Measurements from ENCODE around the gene R3HDM4. TPM values are rescaled to one million over a fixed set of nuclear protein-coding genes. Genes with fewer than 3 reads are reported as not detected.

Gene R3HDM4
- polyA plus RNA-seq, 4 donors = 29.5 to 52.7 (median 42.3) TPM

GRCh38 chr19:861756-862580, 51.1 kb downstream of the R3HDM4 start:
- Histone ChIP-seq H3K4me3 (ENCODE audit: low read depth in 1 of 3, low read length in 3 of 3) (peak overlapping the region in 1 of 3 donors; percentile 14), H3K9me3 (ENCODE audit: control insufficient read depth in 2 of 2, insufficient read depth in 1 of 2, low read depth in 1 of 2, low read length in 1 of 2) (peaks cover 0 to 3% of the 10 kb centered on the region in 2 donors), H3K27ac (ENCODE audit: low read depth in 1 of 3, low read length in 2 of 3) (no peak overlapping the region), H3K36me3 (ENCODE audit: control insufficient read depth in 3 of 3, insufficient read depth in 2 of 3, low read depth in 1 of 3, low read length in 3 of 3) (peaks cover 0 to 18% (median 0%) of the 10 kb centered on the region in 3 donors), H3K27me3 (ENCODE audit: control insufficient read depth in 3 of 3, insufficient read depth in 3 of 3, low read length in 3 of 3) (peaks cover 4 to 16% (median 4%) of the 10 kb centered on the region in 3 donors), H3K4me1 (ENCODE audit: control insufficient read depth in 3 of 3, insufficient read depth in 2 of 3, low read depth in 1 of 3, low read length in 2 of 3) (peaks cover 0 to 8% (median 0%) of the 10 kb centered on the region in 3 donors)
- 14 to 21% (median 21%) methylated on average over 45 to 60 of the region's 60 CpGs for WGBS, 3 donors
- FAIRE-seq (no peak), DNase-seq (peak; percentile 67 to 78)

GRCh38 chr19:861141-861755, 51.8 kb downstream of the R3HDM4 start:
- 38 to 58% (median 49%) methylated on average over 23 to 35 of the region's 35 CpGs for WGBS, 3 donors
- Histone ChIP-seq H3K4me3 (ENCODE audit: low read depth in 1 of 3, low read length in 3 of 3) (no peak overlapping the region), H3K27ac (ENCODE audit: low read depth in 1 of 3, low read length in 2 of 3) (no peak overlapping the region), H3K27me3 (ENCODE audit: control insufficient read depth in 3 of 3, insufficient read depth in 3 of 3, low read length in 3 of 3) (peaks cover 4 to 16% (median 4%) of the 10 kb centered on the region in 3 donors), H3K9me3 (ENCODE audit: control insufficient read depth in 2 of 2, insufficient read depth in 1 of 2, low read depth in 1 of 2, low read length in 1 of 2) (peaks cover 0 to 3% of the 10 kb centered on the region in 2 donors), H3K4me1 (ENCODE audit: control insufficient read depth in 3 of 3, insufficient read depth in 2 of 3, low read depth in 1 of 3, low read length in 2 of 3) (peaks cover 0 to 8% (median 0%) of the 10 kb centered on the region in 3 donors), H3K36me3 (ENCODE audit: control insufficient read depth in 3 of 3, insufficient read depth in 2 of 3, low read depth in 1 of 3, low read length in 3 of 3) (peaks cover 0 to 14% (median 0%) of the 10 kb centered on the region in 3 donors)
- DNase-seq (no peak), FAIRE-seq (no peak)

GRCh38 chr19:858868-859843, 53.9 kb downstream of the R3HDM4 start, which contains the start of gene CFD:
Gene CFD (plus strand): TSS chr19:859664. CDS start chr19:859690, 26 bp downstream.
- DNase-seq (no peak), FAIRE-seq (no peak)
- peak within 1 kb of the TSS in 2 of 3 donors; percentile 36 to 41 for H3K4me3 ChIP-seq (ENCODE audit: low read depth in 1 of 3, low read length in 3 of 3)
- H3K36me3 ChIP-seq (ENCODE audit: control insufficient read depth in 3 of 3, insufficient read depth in 2 of 3, low read depth in 1 of 3, low read length in 3 of 3) = peaks cover 0 to 3% (median 0%) of the 10 kb centered on the region in 3 donors
- H3K27ac ChIP-seq (ENCODE audit: low read depth in 1 of 3, low read length in 2 of 3) = peak within 1 kb of the TSS in 1 of 3 donors; percentile 73
- peaks cover 0 to 3% of the 10 kb centered on the region in 2 donors for H3K9me3 ChIP-seq (ENCODE audit: control insufficient read depth in 2 of 2, insufficient read depth in 1 of 2, low read depth in 1 of 2, low read length in 1 of 2)
- peaks cover 0 to 8% (median 0%) of the 10 kb centered on the region in 3 donors for H3K4me1 ChIP-seq (ENCODE audit: control insufficient read depth in 3 of 3, insufficient read depth in 2 of 3, low read depth in 1 of 3, low read length in 2 of 3)
- 26 to 31% (median 29%) methylated on average over 20 to 24 of the region's 24 CpGs for WGBS, 3 donors
- H3K27me3 ChIP-seq (ENCODE audit: control insufficient read depth in 3 of 3, insufficient read depth in 3 of 3, low read length in 3 of 3) = peaks cover 4 to 16% (median 4%) of the 10 kb centered on the region in 3 donors

GRCh38 chr19:858284-858683, 54.7 kb downstream of the R3HDM4 start:
- no peak for DNase-seq
- peaks cover 0 to 8% (median 0%) of the 10 kb centered on the region in 3 donors for H3K4me1 ChIP-seq (ENCODE audit: control insufficient read depth in 3 of 3, insufficient read depth in 2 of 3, low read depth in 1 of 3, low read length in 2 of 3)
- no peak overlapping the region for H3K27ac ChIP-seq (ENCODE audit: low read depth in 1 of 3, low read length in 2 of 3)
- FAIRE-seq = no peak
- 66 to 77% (median 74%) methylated on average over 9 of the region's 9 CpGs for WGBS, 3 donors
- H3K27me3 ChIP-seq (ENCODE audit: control insufficient read depth in 3 of 3, insufficient read depth in 3 of 3, low read length in 3 of 3) = peaks cover 4 to 19% (median 5%) of the 10 kb centered on the region in 3 donors
- no peaks in the 10 kb centered on the region for H3K36me3 ChIP-seq (ENCODE audit: control insufficient read depth in 3 of 3, insufficient read depth in 2 of 3, low read depth in 1 of 3, low read length in 3 of 3)
- H3K9me3 ChIP-seq (ENCODE audit: control insufficient read depth in 2 of 2, insufficient read depth in 1 of 2, low read depth in 1 of 2, low read length in 1 of 2) = peaks cover 0 to 3% of the 10 kb centered on the region in 2 donors
- H3K4me3 ChIP-seq (ENCODE audit: low read depth in 1 of 3, low read length in 3 of 3) = no peak overlapping the region

GRCh38 chr19:855566-856120, 57.4 kb downstream of the R3HDM4 start:
- Histone ChIP-seq H3K27me3 (ENCODE audit: control insufficient read depth in 3 of 3, insufficient read depth in 3 of 3, low read length in 3 of 3) (peaks cover 3 to 38% (median 12%) of the 10 kb centered on the region in 3 donors), H3K9me3 (ENCODE audit: control insufficient read depth in 2 of 2, insufficient read depth in 1 of 2, low read depth in 1 of 2, low read length in 1 of 2) (peaks cover 0 to 3% of the 10 kb centered on the region in 2 donors), H3K27ac (ENCODE audit: low read depth in 1 of 3, low read length in 2 of 3) (no peak overlapping the region), H3K36me3 (ENCODE audit: control insufficient read depth in 3 of 3, insufficient read depth in 2 of 3, low read depth in 1 of 3, low read length in 3 of 3) (no peaks in the 10 kb centered on the region), H3K4me1 (ENCODE audit: control insufficient read depth in 3 of 3, insufficient read depth in 2 of 3, low read depth in 1 of 3, low read length in 2 of 3) (peaks cover 0 to 8% (median 0%) of the 10 kb centered on the region in 3 donors), H3K4me3 (ENCODE audit: low read depth in 1 of 3, low read length in 3 of 3) (no peak overlapping the region)
- no peak for DNase-seq
- 73 to 79% (median 75%) methylated on average over 33 to 40 of the region's 40 CpGs for WGBS, 3 donors
- FAIRE-seq = no peak

- FAIRE-seq (no peak), DNase-seq (no peak)
- H3K4me3 ChIP-seq (ENCODE audit: low read depth in 1 of 3, low read length in 3 of 3) = no peak overlapping the region
- H3K36me3 ChIP-seq (ENCODE audit: control insufficient read depth in 3 of 3, insufficient read depth in 2 of 3, low read depth in 1 of 3, low read length in 3 of 3) = no peaks in the 10 kb centered on the region
- no peak overlapping the region for H3K27ac ChIP-seq (ENCODE audit: low read depth in 1 of 3, low read length in 2 of 3)
- peaks cover 3 to 43% (median 12%) of the 10 kb centered on the region in 3 donors for H3K27me3 ChIP-seq (ENCODE audit: control insufficient read depth in 3 of 3, insufficient read depth in 3 of 3, low read length in 3 of 3)
- WGBS, 3 donors = 81 to 89% (median 86%) methylated on average over 12 of the region's 12 CpGs
- peaks cover 0 to 3% of the 10 kb centered on the region in 2 donors for H3K9me3 ChIP-seq (ENCODE audit: control insufficient read depth in 2 of 2, insufficient read depth in 1 of 2, low read depth in 1 of 2, low read length in 1 of 2)
- peaks cover 0 to 8% (median 0%) of the 10 kb centered on the region in 3 donors for H3K4me1 ChIP-seq (ENCODE audit: control insufficient read depth in 3 of 3, insufficient read depth in 2 of 3, low read depth in 1 of 3, low read length in 2 of 3)
These were observed 57.9 kb downstream of the R3HDM4 start for GRCh38 chr19:855142-855541.

GRCh38 chr19:854549-854948, 58.5 kb downstream of the R3HDM4 start:
- DNase-seq = no peak
- peak; percentile 86 for FAIRE-seq
- WGBS, 3 donors = 67 to 76% (median 70%) methylated on average over 6 of the region's 6 CpGs
- H3K4me3 ChIP-seq (ENCODE audit: low read depth in 1 of 3, low read length in 3 of 3) = no peak overlapping the region
- H3K27ac ChIP-seq (ENCODE audit: low read depth in 1 of 3, low read length in 2 of 3) = no peak overlapping the region
- H3K36me3 ChIP-seq (ENCODE audit: control insufficient read depth in 3 of 3, insufficient read depth in 2 of 3, low read depth in 1 of 3, low read length in 3 of 3) = no peaks in the 10 kb centered on the region
- peaks cover 0 to 5% (median 0%) of the 10 kb centered on the region in 3 donors for H3K4me1 ChIP-seq (ENCODE audit: control insufficient read depth in 3 of 3, insufficient read depth in 2 of 3, low read depth in 1 of 3, low read length in 2 of 3)
- H3K27me3 ChIP-seq (ENCODE audit: control insufficient read depth in 3 of 3, insufficient read depth in 3 of 3, low read length in 3 of 3) = peaks cover 1 to 42% (median 12%) of the 10 kb centered on the region in 3 donors
- peaks cover 0 to 3% of the 10 kb centered on the region in 2 donors for H3K9me3 ChIP-seq (ENCODE audit: control insufficient read depth in 2 of 2, insufficient read depth in 1 of 2, low read depth in 1 of 2, low read length in 1 of 2)
